Naive thymus-derived CD8-positive, alpha-beta T cell (primary cell): ENCODE measurements around the gene SPATA6. TPM values are rescaled to one million over a fixed set of nuclear protein-coding genes. Genes with fewer than 3 reads are reported as not detected.

Experiments
- ATAC-seq, 2 donors: fragments of 150-1000 bp; cut with Tn5 transposase in 1 of 2; sonication (Bioruptor Pico), chemical (Tn5 transposase) in 1 of 2; 1 replicate in 1 of 2; 2 replicates in 1 of 2; pipeline ENCODE4 v1.10.0; 2021; ENCODE audit warnings: mild to moderate bottlenecking in 2 of 2, moderate library complexity in 2 of 2
- POLR2A ChIA-PET: fragments of 350-600 bp; sonication (Branson Sonifier 250); formaldehyde crosslinking; loops from one replicate; lab custom pipeline; 2021; ENCODE audit warnings: antibody characterized with exemption; lab: Charles Lee
- DNase-seq, 10 donors: peaks; one replicate each; pipeline versions ENCODE4 v3.0.0 to v3.0.0-alpha.2; 2020 to 2022
- H3K27ac Mint-ChIP-seq, 10 donors: one replicate each; pipeline ENCODE4 v1.8.0; 2020 to 2022; ENCODE audit warnings: mild to moderate bottlenecking in 10 of 10, mixed read lengths in 10 of 10, moderate library complexity in 4 of 10, inconsistent platforms in 1 of 10
- H3K27me3 Mint-ChIP-seq, 5 donors: one replicate each; pipeline ENCODE4 v1.8.0; 2021 to 2022; ENCODE audit warnings: mixed read lengths in 5 of 5
- H3K36me3 Mint-ChIP-seq, 3 donors: one replicate each; pipeline ENCODE4 v1.8.0; 2020 to 2022; ENCODE audit warnings: mixed read lengths in 3 of 3, mild to moderate bottlenecking in 2 of 3, inconsistent platforms in 1 of 3
- H3K4me1 Mint-ChIP-seq, 4 donors: one replicate each; pipeline ENCODE4 v1.8.0; 2021 to 2022; ENCODE audit warnings: mixed read lengths in 4 of 4
- H3K4me3 Mint-ChIP-seq, 10 donors: one replicate each; pipeline ENCODE4 v1.8.0; 2020 to 2022; ENCODE audit warnings: mild to moderate bottlenecking in 10 of 10, mixed read lengths in 10 of 10, moderate library complexity in 6 of 10, inconsistent platforms in 1 of 10
- H3K9me3 Mint-ChIP-seq, 9 donors: one replicate each; pipeline ENCODE4 v1.8.0; 2020 to 2022; ENCODE audit warnings: mixed read lengths in 9 of 9, mild to moderate bottlenecking in 3 of 9, inconsistent platforms in 1 of 9, moderate library complexity in 1 of 9
- polyA plus RNA-seq, 3 donors: library from polyadenylated mRNA; unstranded; fragments of 300-500 nt; fragmentation: Illumina TruSeq; gene quantifications; one replicate each; pipeline ENCODE4 v1.2.3, GENCODE V29; 2021
- total RNA-seq, 8 experiments: library from RNA in 2 of 8; stranded (reverse) in 2 of 8; gene quantifications; one replicate each; pipeline ENCODE4 v1.2.3 and lab custom pipeline; 2021 to 2026

Gene SPATA6
- total and polyA plus RNA-seq, 5 experiments from 2014 or later: 0.95 to 8.3 (median 3.0) TPM

- H3K27ac Mint-ChIP-seq: no peak overlapping the region
- ATAC-seq (no peak), DNase-seq (no peak)
- no peaks in the 10 kb centered on the region for H3K4me1 Mint-ChIP-seq
- no peaks in the 10 kb centered on the region for H3K36me3 Mint-ChIP-seq
- H3K27me3 Mint-ChIP-seq: peaks cover 0 to 4% (median 0%) of the 10 kb centered on the region in 5 donors
- H3K9me3 Mint-ChIP-seq: peaks cover 0 to 8% (median 0%) of the 10 kb centered on the region in 9 donors
- H3K4me3 Mint-ChIP-seq: no peak overlapping the region
- POLR2A ChIA-PET: no interaction called here
These were observed 210.1 kb downstream of the SPATA6 start for GRCh38 chr1:48261881-48262400.

GRCh38 chr1:48258106-48258505, 213.9 kb downstream of the SPATA6 start:
- Mint-ChIP-seq H3K4me1 (no peaks in the 10 kb centered on the region), H3K9me3 (no peaks in the 10 kb centered on the region), H3K4me3 (no peak overlapping the region), H3K27ac (no peak overlapping the region), H3K36me3 (no peaks in the 10 kb centered on the region), H3K27me3 (peaks cover 0 to 3% (median 0%) of the 10 kb centered on the region in 5 donors)
- DNase-seq (no peak), ATAC-seq (no peak)
- POLR2A ChIA-PET: no interaction called here

- H3K27me3 Mint-ChIP-seq: peaks cover 1 to 7% (median 3%) of the 10 kb centered on the region in 5 donors
- no peaks in the 10 kb centered on the region for H3K36me3 Mint-ChIP-seq
- POLR2A ChIA-PET: no interaction called here
- no peaks in the 10 kb centered on the region for H3K9me3 Mint-ChIP-seq
- peaks cover 0 to 12% (median 2%) of the 10 kb centered on the region in 4 donors for H3K4me1 Mint-ChIP-seq
- DNase-seq (no peak), ATAC-seq (no peak)
- no peak overlapping the region for H3K4me3 Mint-ChIP-seq
- no peak overlapping the region for H3K27ac Mint-ChIP-seq
These were observed 217.8 kb downstream of the SPATA6 start for GRCh38 chr1:48254254-48254653.

GRCh38 chr1:48251821-48252220, 220.2 kb downstream of the SPATA6 start:
- Mint-ChIP-seq H3K27ac (no peak overlapping the region), H3K36me3 (no peaks in the 10 kb centered on the region), H3K4me1 (peaks cover 0 to 19% (median 2%) of the 10 kb centered on the region in 4 donors), H3K9me3 (no peaks in the 10 kb centered on the region), H3K27me3 (peaks cover 4 to 21% (median 11%) of the 10 kb centered on the region in 5 donors), H3K4me3 (no peak overlapping the region)
- POLR2A ChIA-PET: no interaction called here
- no peak for ATAC-seq
- DNase-seq: no peak

GRCh38 chr1:48251323-48251722, 220.7 kb downstream of the SPATA6 start:
- POLR2A ChIA-PET: no interaction called here
- Mint-ChIP-seq H3K27me3 (peaks cover 4 to 21% (median 11%) of the 10 kb centered on the region in 5 donors), H3K4me1 (peaks cover 0 to 19% (median 2%) of the 10 kb centered on the region in 4 donors), H3K36me3 (no peaks in the 10 kb centered on the region), H3K27ac (no peak overlapping the region), H3K4me3 (no peak overlapping the region), H3K9me3 (no peaks in the 10 kb centered on the region)
- DNase-seq: no peak
- no peak for ATAC-seq

GRCh38 chr1:48250572-48250971, 221.4 kb downstream of the SPATA6 start:
- POLR2A ChIA-PET: no interaction called here
- H3K9me3 Mint-ChIP-seq: no peaks in the 10 kb centered on the region
- peaks cover 0 to 19% (median 2%) of the 10 kb centered on the region in 4 donors for H3K4me1 Mint-ChIP-seq
- no peak overlapping the region for H3K4me3 Mint-ChIP-seq
- DNase-seq: no peak
- H3K36me3 Mint-ChIP-seq: no peaks in the 10 kb centered on the region
- no peak overlapping the region for H3K27ac Mint-ChIP-seq
- no peak for ATAC-seq
- peaks cover 4 to 21% (median 11%) of the 10 kb centered on the region in 5 donors for H3K27me3 Mint-ChIP-seq

- no peaks in the 10 kb centered on the region for H3K36me3 Mint-ChIP-seq
- H3K4me1 Mint-ChIP-seq: peaks cover 3 to 24% (median 5%) of the 10 kb centered on the region in 4 donors
- no peak overlapping the region for H3K4me3 Mint-ChIP-seq
- DNase-seq (no peak), ATAC-seq (no peak)
- POLR2A ChIA-PET: no interaction called here
- peaks cover 4 to 21% (median 11%) of the 10 kb centered on the region in 5 donors for H3K27me3 Mint-ChIP-seq
- H3K27ac Mint-ChIP-seq: no peak overlapping the region
- no peaks in the 10 kb centered on the region for H3K9me3 Mint-ChIP-seq
These were observed 222.1 kb downstream of the SPATA6 start for GRCh38 chr1:48249868-48250267.

- H3K27ac Mint-ChIP-seq: no peak overlapping the region
- peaks cover 4 to 21% (median 11%) of the 10 kb centered on the region in 5 donors for H3K27me3 Mint-ChIP-seq
- H3K4me1 Mint-ChIP-seq: peaks cover 3 to 24% (median 5%) of the 10 kb centered on the region in 4 donors
- H3K4me3 Mint-ChIP-seq: no peak overlapping the region
- POLR2A ChIA-PET: no interaction called here
- no peak for ATAC-seq
- no peak for DNase-seq
- no peaks in the 10 kb centered on the region for H3K36me3 Mint-ChIP-seq
- H3K9me3 Mint-ChIP-seq: no peaks in the 10 kb centered on the region
These were observed 223.6 kb downstream of the SPATA6 start for GRCh38 chr1:48248356-48248755.

- DNase-seq (no peak), ATAC-seq (no peak)
- Mint-ChIP-seq H3K27ac (no peak overlapping the region), H3K4me1 (peaks cover 3 to 19% (median 4%) of the 10 kb centered on the region in 4 donors), H3K4me3 (no peak overlapping the region), H3K9me3 (no peaks in the 10 kb centered on the region), H3K27me3 (peaks cover 4 to 21% (median 11%) of the 10 kb centered on the region in 5 donors), H3K36me3 (no peaks in the 10 kb centered on the region)
- POLR2A ChIA-PET: no interaction called here
These were observed 225.3 kb downstream of the SPATA6 start for GRCh38 chr1:48246727-48247126.

Other genes starting within 250 kb of the SPATA6 start
- not detected for gene SLC5A9, start 249.5 kb downstream of the SPATA6 start, total RNA-seq
- gene SLC5A9, start 249.5 kb downstream of the SPATA6 start, polyA plus RNA-seq: not detected